HG02943 (cell line): ENCODE data around the gene GASK1A.

ENCODE experiments used
- ATAC-seq: cut with Tn5 transposase; IDR thresholded peaks from one replicate; pipeline ENCODE4 v1.9.1; 2021; ENCODE audit warnings: mild to moderate bottlenecking, low read depth, moderate library complexity; ENCODE audit not compliant: unreplicated experiment

Gene GASK1A

GRCh38 chr3:42982645-42983412 lies 3.7 kb downstream of the GASK1A start:
- ATAC-seq: no peak

GRCh38 chr3:42983927-42984326 lies 4.8 kb downstream of the GASK1A start:
- no peak for ATAC-seq

- ATAC-seq: no peak
Measured at GRCh38 chr3:42984701-42985100, 5.6 kb downstream of the GASK1A start.

- no peak for ATAC-seq
Measured at GRCh38 chr3:42988097-42988496, 9.0 kb downstream of the GASK1A start.

GRCh38 chr3:42988566-42988965 lies 9.5 kb downstream of the GASK1A start:
- no peak for ATAC-seq

GRCh38 chr3:42991341-42992315 lies 12.5 kb downstream of the GASK1A start:
- ATAC-seq: no peak

- no peak for ATAC-seq
Measured at GRCh38 chr3:42994595-42994994, 15.5 kb downstream of the GASK1A start.

GRCh38 chr3:42996021-42996420 lies 16.9 kb downstream of the GASK1A start:
- ATAC-seq: no peak

GRCh38 chr3:42996633-42997075 lies 17.5 kb downstream of the GASK1A start:
- ATAC-seq: no peak

GRCh38 chr3:42999212-42999611 lies 20.1 kb downstream of the GASK1A start:
- ATAC-seq: no peak

- ATAC-seq: no peak
Measured at GRCh38 chr3:42999632-43000031, 20.5 kb downstream of the GASK1A start.

GRCh38 chr3:43000387-43000786 lies 21.3 kb downstream of the GASK1A start:
- no peak for ATAC-seq

- ATAC-seq: no peak
Measured at GRCh38 chr3:43001094-43001553, 22.0 kb downstream of the GASK1A start.

GRCh38 chr3:43001556-43002121 lies 22.5 kb downstream of the GASK1A start:
- ATAC-seq: no peak

- no peak for ATAC-seq
Measured at GRCh38 chr3:43004282-43004681, 25.2 kb downstream of the GASK1A start.

- ATAC-seq: no peak
Measured at GRCh38 chr3:43005253-43005652, 26.1 kb downstream of the GASK1A start.

- no peak for ATAC-seq
Measured at GRCh38 chr3:43005981-43006380, 26.9 kb downstream of the GASK1A start.

- no peak for ATAC-seq
Measured at GRCh38 chr3:43006825-43007224, 27.7 kb downstream of the GASK1A start.

- no peak for ATAC-seq
Measured at GRCh38 chr3:43009547-43009946, 30.4 kb downstream of the GASK1A start.

GRCh38 chr3:43010638-43011037 lies 31.5 kb downstream of the GASK1A start:
- no peak for ATAC-seq

- no peak for ATAC-seq
Measured at GRCh38 chr3:43011638-43012037, 32.5 kb downstream of the GASK1A start.
